GM13976 (cell line): Measurements from ENCODE around the gene WDR86.
A peak's percentile ranks its signal among the peaks of the same experiment; 100 is the strongest.

Source experiments
- DNase-seq: peaks from one replicate; pipeline ENCODE4 v3.0.0; 2012; ENCODE audit warnings: low spot score
- CTCF ChIP-seq: IDR thresholded peaks from 2 replicates; pipeline ENCODE4 v1.5.1; 2012; ENCODE audit warnings: borderline replicate concordance, mild to moderate bottlenecking; ENCODE audit not compliant: insufficient read depth; ENCODE audit errors: extremely low read depth, missing control alignments, control extremely low read depth
- in situ Hi-C: fragments of 300-500 bp; cut with MboI; formaldehyde crosslinking; loops from one replicate; pipeline ENCODE4 v1.12.0; 2022; ENCODE audit warnings: low sequenced_read_pairs, mixed read lengths, inconsistent platforms; ENCODE audit not compliant: unreplicated experiment

Gene WDR86

GRCh38 chr7:151454305-151454704, 44.5 kb upstream of the WDR86 start:
- peak; percentile 21 for DNase-seq
- no peak for TF ChIP-seq CTCF
- in situ Hi-C loops, result no loop called here

GRCh38 chr7:151453326-151453791, 43.5 kb upstream of the WDR86 start:
- DNase-seq, result peak; percentile 13
- in situ Hi-C loops, result no loop called here
- TF ChIP-seq CTCF, result no peak

- DNase-seq, result peak; percentile 16
- no peak for TF ChIP-seq CTCF
- in situ Hi-C loops, result no loop called here
Measured at GRCh38 chr7:151452680-151453325, 43.0 kb upstream of the WDR86 start.

- in situ Hi-C loops, result no loop called here
- TF ChIP-seq CTCF, result no peak
- DNase-seq, result no peak
Measured at GRCh38 chr7:151451626-151452571, 42.1 kb upstream of the WDR86 start.

GRCh38 chr7:151451156-151451555, 41.3 kb upstream of the WDR86 start:
- in situ Hi-C loops, result no loop called here

More at GRCh38 chr7:151451156-151451555, 41.3 kb upstream of the WDR86 start:
- DNase-seq, result no peak
- TF ChIP-seq CTCF, result no peak
